IPS-18c (cell line): ENCODE results near the gene ATRNL1.

Experiments used
- H3K4me3 ChIP-seq: 2 replicates; pipeline ENCODE4 v1.7.0; 2013; ENCODE audit warnings: low read depth, mild to moderate bottlenecking, low read length, moderate library complexity; ENCODE audit not compliant: insufficient read depth
- H3K9me3 ChIP-seq: one replicate; pipeline ENCODE4 v1.6.1; 2013; ENCODE audit warnings: mild to moderate bottlenecking, low read length, moderate library complexity; ENCODE audit not compliant: control insufficient read depth, insufficient read depth

ATRNL1 gene

GRCh38 chr10:115948465-115948864 lies 855.3 kb downstream of the ATRNL1 start:
- Histone ChIP-seq H3K4me3 (no peak overlapping the region), H3K9me3 (no peaks in the 10 kb centered on the region)

- Histone ChIP-seq H3K4me3 (no peak overlapping the region), H3K9me3 (no peaks in the 10 kb centered on the region)
Observed at GRCh38 chr10:115949282-115949844, 856.2 kb downstream of the ATRNL1 start.

- H3K4me3 ChIP-seq: no peak overlapping the region
- H3K9me3 ChIP-seq: no peaks in the 10 kb centered on the region
Observed at GRCh38 chr10:115950320-115950719, 857.2 kb downstream of the ATRNL1 start.

DNA sequence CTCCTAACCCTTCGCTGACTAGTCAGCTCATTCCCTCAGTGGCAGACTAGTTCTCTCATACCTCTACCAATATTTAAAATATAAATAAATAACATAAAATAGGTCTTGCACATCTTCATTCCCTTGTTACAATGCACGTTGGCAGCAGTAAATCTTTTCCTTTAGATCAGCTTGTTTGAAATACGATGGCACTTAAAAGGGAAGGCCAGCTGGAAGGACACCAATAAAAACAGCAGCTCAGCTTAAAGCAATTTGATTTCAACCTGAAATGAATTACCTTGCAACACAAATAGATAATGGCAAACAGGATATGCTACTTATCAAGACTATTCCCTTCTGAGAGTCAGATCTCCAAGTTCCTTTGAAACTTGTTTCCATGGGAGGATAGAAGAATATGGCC lies 858.1 kb downstream of the ATRNL1 start:
- Histone ChIP-seq H3K4me3 (no peak overlapping the region), H3K9me3 (no peaks in the 10 kb centered on the region)

GRCh38 chr10:115953281-115953680 lies 860.1 kb downstream of the ATRNL1 start:
- Histone ChIP-seq H3K4me3 (no peak overlapping the region), H3K9me3 (no peaks in the 10 kb centered on the region)

DNA sequence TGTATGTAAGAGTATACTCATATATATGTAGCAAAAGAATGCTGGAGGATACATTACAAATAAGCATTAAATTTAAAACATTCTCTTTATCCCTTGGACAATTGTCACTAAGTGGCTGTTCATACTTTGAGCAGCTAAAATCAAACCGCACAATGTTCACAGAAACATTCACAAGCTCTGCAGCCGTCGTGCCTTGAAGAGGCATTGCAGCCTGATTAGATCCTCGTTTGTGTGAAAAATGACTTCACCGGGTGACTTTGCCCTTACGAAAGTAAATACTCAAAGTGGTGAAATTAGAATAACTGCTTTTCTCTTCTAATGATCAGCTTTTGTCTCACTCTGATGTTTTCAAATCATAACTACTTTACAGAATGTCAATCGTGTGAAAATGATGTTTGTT lies 860.8 kb downstream of the ATRNL1 start:
- no peak overlapping the region for H3K4me3 ChIP-seq
- H3K9me3 ChIP-seq: no peaks in the 10 kb centered on the region

DNA sequence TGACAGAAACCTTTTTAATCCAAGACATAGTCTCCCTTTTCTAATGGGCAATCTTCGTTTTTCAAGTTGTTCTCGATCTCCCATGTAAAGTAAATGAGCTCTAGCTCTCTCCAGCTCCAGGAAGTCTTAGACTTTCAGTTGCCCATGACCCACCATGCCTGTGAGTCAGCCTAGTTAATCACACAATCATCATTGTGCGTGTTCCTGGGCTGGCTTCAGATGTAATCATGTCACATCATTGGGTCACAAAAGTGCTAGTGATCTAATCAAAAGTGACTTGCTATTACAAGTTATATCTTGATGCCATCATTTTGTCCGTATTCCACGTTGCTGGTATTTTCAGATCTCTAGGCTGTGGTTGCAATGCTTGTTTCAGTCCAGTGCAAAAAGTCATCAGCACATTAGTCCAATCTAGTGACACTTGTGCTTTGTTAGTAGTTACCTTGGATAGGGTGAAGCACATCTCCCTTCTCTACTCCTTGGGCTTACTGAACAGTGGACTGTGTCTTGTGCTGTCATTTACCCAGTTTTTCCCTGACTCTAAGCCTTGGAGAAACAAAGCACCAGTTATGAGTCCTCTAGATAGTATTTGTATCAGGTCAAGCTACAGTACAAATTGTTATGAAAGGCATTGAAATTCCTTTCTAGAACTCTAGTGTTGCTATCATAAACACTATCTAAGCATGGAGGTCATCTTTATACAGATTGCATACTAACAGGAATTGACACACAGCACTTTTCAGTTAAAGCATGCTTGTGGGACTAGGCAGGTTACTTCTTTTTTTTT lies 863.3 kb downstream of the ATRNL1 start:
- no peak overlapping the region for H3K4me3 ChIP-seq

GRCh38 chr10:115957012-115957399 lies 863.8 kb downstream of the ATRNL1 start:
- no peak overlapping the region for H3K4me3 ChIP-seq

More for the DNA sequence above, 863.3 kb downstream of the ATRNL1 start:
- H3K9me3 ChIP-seq: peaks cover 2% of the 10 kb centered on the region

GRCh38 chr10:115957786-115958442 lies 864.7 kb downstream of the ATRNL1 start:
- no peak overlapping the region for H3K4me3 ChIP-seq
- peaks cover 2% of the 10 kb centered on the region for H3K9me3 ChIP-seq

More at GRCh38 chr10:115957012-115957399, 863.8 kb downstream of the ATRNL1 start:
- peaks cover 2% of the 10 kb centered on the region for H3K9me3 ChIP-seq

- Histone ChIP-seq H3K4me3 (no peak overlapping the region), H3K9me3 (peaks cover 2% of the 10 kb centered on the region)
Observed at GRCh38 chr10:115963848-115964247, 870.7 kb downstream of the ATRNL1 start.

- Histone ChIP-seq H3K4me3 (no peak overlapping the region; the same call in 1 of the 2 replicates), H3K9me3 (no peaks in the 10 kb centered on the region)
Observed at GRCh38 chr10:115964827-115965226, 871.7 kb downstream of the ATRNL1 start.

DNA sequence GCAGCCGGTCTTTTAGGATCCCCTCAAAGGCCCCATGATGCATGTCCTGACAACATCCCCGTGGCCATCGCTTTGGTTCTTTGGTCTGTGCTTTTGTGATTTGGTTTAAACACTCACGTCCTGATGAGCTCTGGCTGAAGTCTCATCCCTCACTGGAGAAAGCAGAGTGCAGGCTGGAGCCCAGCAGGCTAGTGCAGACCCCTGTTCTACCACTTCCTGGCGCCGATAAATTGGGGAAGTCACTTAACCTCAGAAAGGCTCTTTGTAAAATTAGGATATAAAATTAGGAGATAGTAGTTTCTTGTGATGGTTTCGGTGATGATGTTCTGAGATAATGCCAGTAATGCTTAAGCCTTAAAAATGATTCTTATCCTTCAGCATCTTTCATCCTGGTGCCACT lies 872.2 kb downstream of the ATRNL1 start:
- Histone ChIP-seq H3K9me3 (no peaks in the 10 kb centered on the region), H3K4me3 (no peak overlapping the region)

- no peak overlapping the region for H3K4me3 ChIP-seq
- no peaks in the 10 kb centered on the region for H3K9me3 ChIP-seq
Observed at GRCh38 chr10:115968236-115968635, 875.1 kb downstream of the ATRNL1 start.

DNA sequence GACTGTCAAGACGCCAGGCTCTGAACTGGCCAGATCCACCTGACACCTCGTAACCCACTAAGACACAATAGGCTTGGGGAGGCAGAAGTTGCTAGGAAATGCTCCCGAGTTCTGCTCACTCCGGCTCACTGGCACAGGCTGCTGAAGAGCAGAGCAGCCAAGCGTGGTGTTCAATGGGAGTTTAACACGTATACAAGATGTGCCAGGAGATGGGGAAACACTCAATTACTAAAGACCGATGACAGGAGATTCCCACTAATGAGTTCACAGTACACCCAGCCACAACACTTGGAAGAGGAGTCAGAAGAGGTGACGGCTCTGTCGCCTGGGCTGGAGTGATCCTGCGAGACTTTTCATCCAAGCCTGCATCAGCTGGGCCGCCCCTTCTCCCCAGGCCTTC lies 876.4 kb downstream of the ATRNL1 start:
- H3K9me3 ChIP-seq: no peaks in the 10 kb centered on the region
- no peak overlapping the region for H3K4me3 ChIP-seq

- Histone ChIP-seq H3K4me3 (no peak overlapping the region), H3K9me3 (no peaks in the 10 kb centered on the region)
Observed at GRCh38 chr10:115971921-115972320, 878.8 kb downstream of the ATRNL1 start.

DNA sequence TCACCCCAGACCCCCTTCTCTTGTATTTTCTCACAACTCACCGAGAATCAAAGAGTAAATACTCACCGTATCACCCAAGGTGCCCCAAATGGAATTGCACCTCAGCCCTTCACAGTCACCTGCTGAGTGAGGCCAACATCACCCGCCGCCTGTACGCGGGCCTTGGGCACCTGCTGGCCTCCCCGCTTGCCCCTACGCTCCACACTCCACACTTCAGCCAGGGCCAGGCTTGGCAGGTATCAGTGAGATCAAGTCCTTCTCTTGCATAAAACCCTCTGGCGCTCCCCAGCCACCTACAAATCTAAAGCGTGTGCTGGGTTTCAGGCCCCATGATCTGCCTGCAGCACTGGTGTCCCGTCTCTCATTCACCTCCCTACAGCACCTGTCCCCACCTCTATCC lies 879.3 kb downstream of the ATRNL1 start:
- Histone ChIP-seq H3K9me3 (no peaks in the 10 kb centered on the region), H3K4me3 (no peak overlapping the region)

DNA sequence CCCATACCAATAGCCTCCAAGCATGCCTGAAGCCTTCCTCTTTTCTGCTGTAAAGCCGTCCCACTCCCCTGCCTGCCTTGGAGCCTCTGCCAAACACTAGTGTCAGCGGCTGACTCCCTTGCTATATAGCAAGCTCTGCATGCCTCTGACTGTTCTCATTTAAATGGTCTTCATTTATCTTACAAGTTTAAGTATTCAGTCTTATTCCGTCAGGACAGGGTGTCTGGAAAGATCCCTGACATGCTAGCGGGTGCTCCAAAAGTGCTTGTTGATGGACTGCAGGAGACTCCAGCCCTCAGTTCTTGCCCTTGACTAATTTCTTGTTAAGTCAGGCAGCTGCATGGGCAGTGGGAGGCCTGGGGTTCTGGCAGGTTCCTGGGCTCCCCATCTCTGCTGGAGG lies 881.2 kb downstream of the ATRNL1 start:
- Histone ChIP-seq H3K9me3 (no peaks in the 10 kb centered on the region), H3K4me3 (no peak overlapping the region)

GRCh38 chr10:115974816-115975430 lies 881.8 kb downstream of the ATRNL1 start:
- Histone ChIP-seq H3K4me3 (no peak overlapping the region), H3K9me3 (no peaks in the 10 kb centered on the region)
